AG10803 (cell line): Measurements from ENCODE around the gene ATP5ME.
"Not testable (repeated sequence)": the region's sequence is repeated elsewhere in the genome, so short reads cannot be mapped to it uniquely, and the experiment has no call there.

ENCODE experiments used
- DNase-seq: peaks from one replicate; pipeline ENCODE4 v3.0.0; 2010; ENCODE audit warnings: low read depth
- H3K4me3 ChIP-seq: 2 replicates; pipeline ENCODE4 v1.5.1; 2011; ENCODE audit warnings: mild to moderate bottlenecking, low read length, control low read depth
- TF ChIP-seq, protein P1 (sequence below): conservative IDR thresholded peaks from 2 replicates; pipeline ENCODE4 v1.5.1; 2011; ENCODE audit warnings: mild to moderate bottlenecking, low read length, control low read depth, inconsistent platforms

ATP5ME gene

DNA sequence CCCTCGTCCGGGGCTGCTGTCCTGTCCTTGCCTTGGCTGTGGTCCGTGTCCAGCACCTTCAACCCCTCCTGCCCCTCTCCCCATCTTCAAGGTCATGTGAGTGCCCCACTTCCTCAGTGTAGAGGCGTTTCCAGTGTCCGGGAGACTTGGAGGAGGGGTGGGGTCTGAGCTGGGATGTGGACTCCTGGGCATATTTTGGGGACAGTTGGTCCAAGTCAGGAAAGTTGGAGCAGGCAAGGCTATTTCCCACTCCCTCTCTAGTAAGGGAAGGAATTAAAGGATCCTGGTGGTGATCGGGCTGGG lies 34.5 kb upstream of the ATP5ME start:
- TF ChIP-seq, protein P1, sequence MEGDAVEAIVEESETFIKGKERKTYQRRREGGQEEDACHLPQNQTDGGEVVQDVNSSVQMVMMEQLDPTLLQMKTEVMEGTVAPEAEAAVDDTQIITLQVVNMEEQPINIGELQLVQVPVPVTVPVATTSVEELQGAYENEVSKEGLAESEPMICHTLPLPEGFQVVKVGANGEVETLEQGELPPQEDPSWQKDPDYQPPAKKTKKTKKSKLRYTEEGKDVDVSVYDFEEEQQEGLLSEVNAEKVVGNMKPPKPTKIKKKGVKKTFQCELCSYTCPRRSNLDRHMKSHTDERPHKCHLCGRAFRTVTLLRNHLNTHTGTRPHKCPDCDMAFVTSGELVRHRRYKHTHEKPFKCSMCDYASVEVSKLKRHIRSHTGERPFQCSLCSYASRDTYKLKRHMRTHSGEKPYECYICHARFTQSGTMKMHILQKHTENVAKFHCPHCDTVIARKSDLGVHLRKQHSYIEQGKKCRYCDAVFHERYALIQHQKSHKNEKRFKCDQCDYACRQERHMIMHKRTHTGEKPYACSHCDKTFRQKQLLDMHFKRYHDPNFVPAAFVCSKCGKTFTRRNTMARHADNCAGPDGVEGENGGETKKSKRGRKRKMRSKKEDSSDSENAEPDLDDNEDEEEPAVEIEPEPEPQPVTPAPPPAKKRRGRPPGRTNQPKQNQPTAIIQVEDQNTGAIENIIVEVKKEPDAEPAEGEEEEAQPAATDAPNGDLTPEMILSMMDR = no peak
- no peak for DNase-seq
- peak overlapping the region; percentile 17 for H3K4me3 ChIP-seq

DNA sequence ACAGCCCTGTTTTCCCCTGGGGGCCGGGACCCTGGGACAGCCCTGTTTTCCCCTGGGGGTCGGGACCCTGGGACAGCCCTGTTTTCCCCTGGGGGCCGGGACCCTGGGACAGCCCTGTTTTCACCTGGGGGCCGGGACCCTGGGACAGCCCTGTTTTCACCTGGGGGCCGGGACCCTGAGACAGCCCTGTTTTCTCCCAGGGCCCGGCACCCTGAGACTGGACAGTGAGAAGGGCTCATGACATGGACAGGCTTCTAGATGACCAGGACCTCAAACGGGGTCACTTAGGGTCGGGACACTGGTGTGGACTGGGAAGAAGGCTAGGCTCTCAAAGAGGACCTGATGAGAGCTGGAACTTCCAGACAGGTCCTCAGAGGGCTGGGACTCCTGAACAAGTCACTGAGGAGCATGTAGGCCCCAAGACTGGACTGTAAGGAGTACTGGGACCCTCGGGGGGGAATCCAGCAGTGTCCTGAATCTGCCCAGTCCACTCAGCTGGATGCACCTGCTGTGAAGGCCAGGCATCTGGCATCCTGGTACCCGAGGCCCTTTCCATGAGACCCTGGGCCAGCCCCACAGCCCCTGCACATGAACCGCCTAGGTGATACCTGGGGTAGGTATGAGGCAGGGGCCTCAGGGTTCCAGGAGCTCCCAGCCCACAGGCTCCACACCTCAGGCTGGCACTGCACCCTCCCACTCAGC lies 34.0 kb upstream of the ATP5ME start:
- no peak for DNase-seq
- peak overlapping the region; percentile 17 for H3K4me3 ChIP-seq
- TF ChIP-seq, protein P1 = no peak

DNA sequence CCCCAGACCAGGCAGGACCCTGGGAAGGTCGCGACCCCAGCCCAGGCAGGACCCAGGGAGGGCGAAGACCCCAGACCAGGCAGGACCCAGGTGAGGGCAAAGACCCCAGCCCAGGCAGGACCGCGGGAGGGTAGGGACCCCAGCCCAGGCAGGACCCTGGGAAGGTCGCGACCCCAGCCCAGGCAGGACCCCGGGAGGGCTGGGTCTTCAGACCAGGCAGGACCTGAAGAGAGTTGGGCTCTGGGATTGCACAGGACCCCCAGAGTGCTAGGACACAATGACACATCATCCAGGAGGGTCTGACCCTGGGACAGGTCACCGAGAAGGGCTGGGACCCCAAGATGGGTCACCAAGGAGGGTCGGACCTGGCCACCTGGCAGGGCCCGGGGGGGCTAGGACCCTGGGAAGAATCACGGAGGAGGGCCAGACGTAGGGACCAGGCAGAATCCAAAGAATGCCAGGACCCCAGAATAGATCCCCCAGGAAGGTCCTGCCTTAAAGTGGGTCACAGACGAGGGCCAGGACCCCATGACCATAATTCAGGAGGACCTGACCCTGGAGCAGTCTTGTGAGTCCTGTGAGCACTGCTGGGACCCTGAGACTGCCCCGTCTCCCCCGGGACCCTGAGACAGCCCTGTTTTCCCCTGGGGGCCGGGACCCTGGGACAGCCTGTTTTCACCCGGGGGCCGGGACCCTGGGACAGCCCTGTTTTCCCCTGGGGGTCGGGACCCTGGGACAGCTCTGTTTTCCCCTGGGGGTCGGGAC lies 32.9 kb upstream of the ATP5ME start:
- H3K4me3 ChIP-seq = peak overlapping the region; percentile 85
- TF ChIP-seq, protein P1 = no peak
- DNase-seq = no peak

DNA sequence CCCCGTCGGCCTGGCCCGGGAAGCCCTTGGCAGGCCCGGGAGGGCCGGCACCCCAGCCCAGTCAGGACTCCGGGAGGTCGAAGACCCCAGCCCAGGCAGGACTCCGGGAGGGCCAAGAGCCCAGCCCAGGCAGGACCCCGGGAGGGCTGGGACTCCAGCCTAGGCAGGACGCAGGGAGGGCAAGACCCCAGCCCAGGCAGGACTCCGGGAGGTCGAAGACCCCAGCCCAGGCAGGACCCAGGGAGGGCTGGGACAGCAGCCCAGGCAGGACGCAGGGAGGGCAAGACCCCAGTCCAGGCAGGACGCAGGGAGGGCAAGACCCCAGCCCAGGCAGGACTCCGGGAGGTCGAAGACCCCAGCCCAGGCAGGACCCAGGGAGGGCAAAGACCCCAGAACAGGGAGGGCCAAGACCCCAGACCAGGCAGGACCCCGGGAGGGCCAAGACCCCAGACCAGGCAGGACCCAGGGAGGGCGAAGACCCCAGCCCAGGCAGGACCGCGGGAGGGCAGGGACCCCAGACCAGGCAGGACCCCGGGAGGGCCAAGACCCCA lies 32.1 kb upstream of the ATP5ME start:
- H3K4me3 ChIP-seq = peak overlapping the region; percentile 85
- not testable (repeated sequence) for DNase-seq

DNA sequence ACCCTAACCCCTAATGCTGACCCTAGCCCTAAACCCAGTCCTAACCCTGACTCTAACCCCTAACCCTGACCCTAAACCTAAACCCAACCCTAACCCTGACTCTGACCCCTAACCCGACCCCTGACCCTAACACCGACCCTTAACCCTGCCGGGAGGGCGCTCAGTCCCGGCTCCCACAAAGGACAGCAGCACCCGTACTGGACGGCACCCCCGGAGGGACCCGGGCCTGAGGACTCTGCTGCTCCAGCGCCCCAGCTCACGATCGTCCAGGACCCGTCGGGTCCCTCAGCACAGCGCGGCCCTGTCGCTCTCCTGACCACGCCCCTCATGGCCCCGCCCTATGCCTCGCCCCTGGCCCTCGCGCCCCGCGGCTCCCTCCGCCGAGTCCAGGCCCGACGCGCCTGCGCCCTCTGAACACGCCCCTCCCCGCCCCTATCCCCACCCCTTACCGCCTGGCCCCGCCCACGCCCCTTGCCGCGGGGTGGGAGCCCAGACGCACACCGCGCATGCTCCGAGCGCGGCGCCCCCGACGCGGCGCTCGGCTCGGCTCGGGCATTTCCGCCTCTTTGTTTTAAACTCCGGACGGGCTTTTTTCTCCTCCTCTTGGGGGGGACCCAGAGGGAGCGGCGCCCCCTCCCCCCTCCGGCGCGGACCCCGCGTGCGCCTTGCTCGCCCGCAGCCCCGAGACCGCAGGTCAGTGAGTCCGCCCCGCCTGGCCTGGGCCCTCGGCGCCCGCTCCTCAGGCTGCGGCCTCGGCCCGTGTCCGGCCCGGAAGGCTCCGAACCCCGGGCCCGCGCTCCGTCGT lies 31.4 kb upstream of the ATP5ME start, which contains the start of gene PCGF3:
Gene PCGF3, plus strand, starts transcription at position 555 of the 805 bp plus-strand sequence. CDS start 27,849 bp downstream, outside the sequence.
- peak; percentile 92 for DNase-seq
- peak within 1 kb of the TSS; percentile 85 for H3K4me3 ChIP-seq
- TF ChIP-seq, protein P1 = no peak

DNA sequence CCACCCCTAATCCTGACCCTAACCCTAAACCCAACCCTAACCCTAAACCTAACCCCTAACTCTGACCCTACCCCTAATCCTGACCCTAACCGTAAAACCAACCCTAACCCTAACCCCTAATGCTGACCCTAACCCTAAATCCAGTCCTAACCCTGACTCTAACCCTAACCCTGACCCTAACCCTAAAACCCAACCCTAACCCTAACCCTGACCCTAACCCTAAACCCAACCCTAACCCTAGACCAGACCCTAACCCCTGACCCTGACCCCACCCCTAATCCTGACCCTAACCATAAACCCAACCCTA lies 30.8 kb upstream of the ATP5ME start:
- no peak for DNase-seq
- TF ChIP-seq, protein P1 = no peak
- H3K4me3 ChIP-seq = peak overlapping the region; percentile 67

DNA sequence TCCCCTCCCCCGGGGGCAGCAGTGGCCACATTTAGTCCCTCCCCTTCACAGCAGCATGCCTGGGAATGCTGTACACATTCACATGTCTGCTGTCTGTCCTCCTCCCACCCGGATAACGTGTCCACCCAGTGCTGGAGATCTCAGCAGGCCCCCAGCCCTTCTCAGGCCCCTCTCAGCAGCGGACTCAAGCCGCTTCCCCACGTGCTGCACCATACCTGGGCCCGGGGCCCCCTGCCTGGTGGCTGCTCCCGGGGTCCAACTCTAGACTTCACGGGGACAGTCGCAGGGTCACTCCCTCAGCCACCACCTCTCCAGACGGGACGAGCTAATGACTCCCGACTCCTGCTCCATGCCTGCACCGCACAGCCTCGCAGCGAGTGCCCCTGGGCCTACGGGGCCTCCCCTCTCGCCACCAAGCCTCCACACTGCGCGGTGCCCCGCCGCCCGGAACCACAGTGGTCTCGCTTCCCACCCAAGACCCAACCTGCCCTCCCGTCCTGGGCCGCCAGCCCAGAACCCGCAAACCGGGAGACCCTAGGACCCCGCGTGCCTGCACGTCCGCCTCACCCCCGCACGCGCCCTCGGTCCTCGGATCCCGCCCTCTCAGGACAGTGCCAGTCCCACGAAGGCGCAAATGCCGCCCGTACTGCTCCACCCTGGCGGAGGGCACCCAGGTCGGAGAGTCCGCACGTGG lies 30.3 kb upstream of the ATP5ME start:
- no peak for DNase-seq
- TF ChIP-seq, protein P1 = no peak
- no peak overlapping the region for H3K4me3 ChIP-seq
